Prostate gland (tissue), 2 donors: Measurements from ENCODE around the gene SOBP.

Experiments
- CTCF ChIP-seq, 4 experiments: fragments of 200-600 bp in 2 of 4; fragments of 450-650 bp in 2 of 4; sonication (generic) in 2 of 4; IDR thresholded peaks; 1 replicate in 3 of 4; 2 replicates in 1 of 4; pipeline ENCODE4 v1.5.1; 2016 to 2019; ENCODE audit warnings: antibody characterized with exemption in 4 of 4, mild to moderate bottlenecking in 2 of 4, moderate library complexity in 2 of 4
- POLR2A ChIP-seq: fragments of 450-650 bp; IDR thresholded peaks from one replicate; pipeline ENCODE4 v1.6.1; 2016; ENCODE audit warnings: antibody characterized with exemption, mild to moderate bottlenecking
- POLR2AphosphoS5 ChIP-seq: sonication (generic); formaldehyde crosslinking; IDR thresholded peaks from one replicate; pipeline ENCODE4 v1.6.1; 2017; ENCODE audit warnings: antibody characterized with exemption

DNA sequence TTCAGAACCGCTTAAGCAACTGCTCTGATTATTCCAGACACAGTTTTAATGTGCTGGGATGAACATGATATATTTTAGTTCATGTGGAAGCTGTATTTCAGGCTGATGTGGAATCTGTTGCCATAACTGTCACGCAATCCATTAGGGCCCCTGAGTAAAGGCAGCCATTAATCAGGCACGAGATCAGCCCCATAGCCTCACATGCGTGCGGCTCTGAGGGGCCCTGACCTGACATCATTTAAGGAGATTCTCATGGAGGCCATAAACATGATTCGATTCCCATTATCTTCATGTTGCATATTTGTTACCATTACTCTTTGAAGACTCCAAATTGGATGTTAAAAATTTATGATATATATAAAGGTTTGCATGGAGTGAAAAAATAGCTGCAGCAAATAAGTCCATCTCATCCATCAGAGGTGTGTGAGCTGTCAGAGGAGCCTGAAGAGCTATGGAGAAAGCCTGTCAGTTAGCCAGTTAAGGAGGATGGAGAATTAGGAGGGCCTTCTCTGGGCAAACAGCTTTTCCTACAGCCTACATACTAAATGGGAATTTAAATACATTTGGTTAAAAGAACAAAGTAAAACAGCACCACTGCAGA is 89.6 kb downstream of the SOBP start:
- no peak for TF ChIP-seq CTCF (IDR thresholded peaks at IDR 0.05)
- TF ChIP-seq POLR2A: no peak
- TF ChIP-seq POLR2AphosphoS5: no peak
